HG03045 (cell line): ENCODE results near the gene TNFRSF12A.
"Not testable (repeated sequence)": the region's sequence is repeated elsewhere in the genome, so short reads cannot be mapped to it uniquely, and the experiment has no call there.

Experiments used
- ATAC-seq: cut with Tn5 transposase; IDR thresholded peaks from one replicate; pipeline ENCODE4 v1.9.1; 2021; ENCODE audit warnings: mild to moderate bottlenecking, moderate library complexity; ENCODE audit not compliant: unreplicated experiment

The TNFRSF12A gene

DNA sequence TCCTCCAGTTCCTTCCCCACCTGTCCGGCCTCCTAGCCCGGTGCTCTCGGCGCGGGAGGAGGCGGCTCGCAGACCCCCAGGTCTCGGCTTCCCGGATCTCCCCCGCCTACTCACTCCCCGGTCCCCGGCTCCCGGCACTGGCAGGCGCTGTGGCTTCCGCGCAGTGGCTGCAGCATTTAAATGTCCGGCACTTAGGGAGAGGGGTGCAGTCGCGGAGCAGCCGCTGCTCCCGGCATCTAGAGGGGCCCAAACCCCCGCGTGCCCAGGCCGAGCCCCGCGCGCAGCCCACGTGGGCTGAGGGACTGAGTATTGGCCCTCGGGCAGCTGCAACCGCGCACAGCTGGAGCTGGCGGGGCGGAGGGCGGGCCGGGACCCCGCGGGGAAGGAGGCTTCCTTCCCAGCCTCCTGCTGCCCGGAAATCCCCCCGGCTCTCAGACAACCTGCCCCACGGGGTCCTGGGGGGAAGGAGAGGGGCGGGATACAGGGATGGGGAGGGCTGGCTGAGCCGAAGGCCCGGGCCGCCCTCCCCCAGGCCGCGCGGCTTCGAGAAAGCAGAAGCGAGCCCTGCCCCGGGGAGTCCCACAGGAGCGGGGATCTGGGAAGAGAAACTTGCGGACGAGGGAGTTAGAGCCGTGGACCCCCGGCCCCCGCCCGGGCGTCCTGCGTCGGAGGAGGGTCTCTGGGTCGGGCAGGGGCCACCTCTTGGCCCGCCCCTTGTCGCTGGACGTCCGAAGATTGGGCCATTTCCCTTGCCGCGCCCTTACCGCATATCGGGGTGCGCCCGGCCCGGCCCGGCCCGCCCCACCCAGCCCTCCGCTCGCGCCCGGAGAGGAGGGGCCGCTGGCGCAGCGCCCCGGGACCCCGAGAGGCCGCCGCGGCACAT, 25.8 kb downstream of the TNFRSF12A start, which contains the start of gene MMP25:
Gene MMP25 (plus strand): TSS at position 804 of the 883 bp plus-strand sequence. CDS start 357 bp downstream, outside the sequence.
- no peak for ATAC-seq

DNA sequence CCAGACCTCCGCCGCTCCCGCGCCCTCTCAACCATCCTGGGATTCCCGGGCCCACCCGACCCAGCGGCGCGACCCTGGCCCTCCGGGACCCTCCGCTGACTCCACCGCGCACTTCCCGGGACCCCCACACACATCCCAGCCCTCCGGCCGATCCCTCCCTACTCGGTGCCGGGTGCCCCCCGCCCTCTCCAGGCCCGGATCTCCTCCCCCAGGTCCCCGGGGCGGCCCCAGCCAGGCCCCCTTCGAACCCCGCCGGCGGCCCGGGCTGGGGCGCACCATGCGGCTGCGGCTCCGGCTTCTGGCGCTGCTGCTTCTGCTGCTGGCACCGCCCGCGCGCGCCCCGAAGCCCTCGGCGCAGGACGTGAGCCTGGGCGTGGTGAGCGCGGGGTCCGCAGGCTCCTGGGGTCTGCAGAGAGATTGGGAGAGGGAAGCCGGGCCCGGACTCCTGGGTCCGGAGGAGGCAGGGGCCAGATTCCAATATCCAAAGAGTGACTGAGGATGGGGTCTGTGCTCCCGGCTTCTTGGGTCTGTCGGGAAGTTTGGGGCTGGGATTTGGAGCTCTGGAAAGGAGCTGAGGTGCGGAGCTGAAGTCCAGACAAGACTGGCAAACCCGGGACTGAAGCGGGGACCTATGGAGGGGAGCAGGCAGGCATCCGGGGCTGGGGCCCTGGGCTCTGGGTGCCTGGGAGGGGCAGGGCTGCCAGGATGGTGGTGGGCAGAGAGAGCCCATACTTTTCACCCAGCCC, 26.6 kb downstream of the TNFRSF12A start:
- no peak for ATAC-seq

GRCh38 chr16:3047387-3047720, 27.2 kb downstream of the TNFRSF12A start:
- ATAC-seq = no peak

- ATAC-seq = no peak
These were observed 29.8 kb downstream of the TNFRSF12A start for GRCh38 chr16:3049921-3050481.

GRCh38 chr16:3050487-3050886, 30.3 kb downstream of the TNFRSF12A start:
- no peak for ATAC-seq

DNA sequence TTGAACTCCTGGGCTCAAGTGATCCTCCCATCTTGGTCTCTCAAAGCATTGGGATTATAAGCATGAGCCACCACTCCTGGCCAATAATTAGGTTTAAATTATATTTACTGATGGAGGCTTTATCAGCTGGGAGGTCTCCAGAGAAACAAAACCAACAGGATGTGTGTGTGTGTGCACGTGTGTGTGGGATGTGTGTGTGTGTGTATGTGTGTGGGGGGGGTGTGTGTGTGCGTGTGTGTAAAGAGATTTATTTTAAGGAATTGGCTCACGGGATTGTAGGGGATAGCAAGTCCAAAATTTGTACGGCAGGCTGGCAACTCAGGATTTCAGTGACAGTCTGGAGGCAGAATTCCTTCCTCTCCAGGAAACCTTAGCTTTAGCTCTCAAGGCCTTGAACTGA, 30.8 kb downstream of the TNFRSF12A start:
- ATAC-seq = no peak

DNA sequence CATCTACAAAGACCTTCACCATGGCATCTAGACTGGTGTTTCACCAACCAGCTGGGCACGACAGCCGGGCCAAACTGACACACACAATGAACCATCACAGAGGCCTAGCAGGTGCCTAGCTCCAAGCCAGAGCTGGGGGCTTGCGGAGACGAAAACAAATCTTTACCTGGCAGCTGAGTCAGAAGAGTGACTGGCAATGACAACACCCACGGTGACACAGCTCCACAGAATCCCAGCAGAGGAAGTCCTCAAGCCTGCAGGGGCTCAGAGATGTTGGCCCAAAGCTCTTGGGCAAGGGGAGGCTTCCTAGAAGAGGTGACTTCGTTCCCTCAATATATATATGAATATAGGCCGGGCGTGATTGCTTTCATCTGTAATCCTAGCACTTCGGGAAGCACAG, 31.3 kb downstream of the TNFRSF12A start:
- no peak for ATAC-seq

DNA sequence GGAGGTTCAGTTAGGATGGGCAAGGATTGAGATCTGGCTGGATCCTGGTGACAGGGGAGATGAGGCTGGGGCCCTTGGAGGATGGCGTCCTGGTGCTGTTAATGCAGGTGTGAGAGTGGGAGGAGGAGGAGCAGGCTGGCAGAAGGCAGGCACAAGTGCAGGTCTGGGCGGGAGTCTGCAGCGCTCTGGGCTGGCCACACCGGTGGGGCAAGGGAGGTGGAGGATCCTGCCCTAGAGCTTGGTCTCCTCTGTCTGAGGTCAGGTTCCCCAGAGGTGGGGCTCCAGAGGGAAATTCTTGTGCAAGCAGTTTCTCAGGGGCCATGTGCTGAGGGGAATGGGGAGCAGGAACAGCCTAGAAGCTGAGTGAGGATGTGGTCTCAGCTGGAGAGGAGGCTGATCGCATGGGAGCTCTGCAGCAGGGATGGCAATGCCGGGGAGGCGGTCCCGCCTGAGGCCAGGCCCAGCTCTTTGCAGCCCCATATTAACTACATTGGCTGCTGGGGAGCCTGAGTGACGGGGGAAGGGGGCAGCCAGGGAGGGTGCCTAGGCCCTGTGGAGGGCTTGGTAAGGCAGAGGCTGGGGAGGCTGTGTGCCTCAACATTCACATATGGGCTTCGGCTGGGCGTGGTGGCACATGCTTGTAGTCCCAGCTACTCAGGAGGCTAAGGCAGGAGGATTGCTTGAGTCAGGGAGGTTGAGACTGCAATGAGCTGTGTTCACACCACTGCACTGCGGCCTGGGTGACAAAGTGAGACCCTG, 32.6 kb downstream of the TNFRSF12A start:
- ATAC-seq = not testable (repeated sequence)

GRCh38 chr16:3053330-3053710, 33.2 kb downstream of the TNFRSF12A start:
- ATAC-seq = not testable (repeated sequence)

GRCh38 chr16:3054965-3055733, 35.0 kb downstream of the TNFRSF12A start:
- no peak for ATAC-seq

DNA sequence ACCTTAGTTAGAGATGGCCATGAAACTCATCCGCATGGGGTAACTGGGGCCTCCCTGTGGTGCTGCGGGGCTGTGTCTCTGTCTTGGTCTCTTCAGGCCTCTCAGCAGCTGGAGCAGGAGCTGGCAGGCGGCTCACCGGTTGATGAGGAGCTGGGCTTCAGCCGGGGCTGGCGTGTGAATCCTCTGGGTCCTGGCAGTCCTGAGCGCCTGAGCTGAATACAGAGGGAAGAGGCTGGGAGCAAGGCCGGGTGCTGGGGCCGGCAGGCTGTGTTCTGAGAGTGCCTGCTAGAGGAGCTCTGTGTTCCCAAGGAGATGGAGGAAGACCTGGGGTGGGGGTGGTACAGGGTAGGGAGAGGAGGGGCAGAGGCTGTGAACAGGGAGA, 35.6 kb downstream of the TNFRSF12A start:
- not testable (repeated sequence) for ATAC-seq

DNA sequence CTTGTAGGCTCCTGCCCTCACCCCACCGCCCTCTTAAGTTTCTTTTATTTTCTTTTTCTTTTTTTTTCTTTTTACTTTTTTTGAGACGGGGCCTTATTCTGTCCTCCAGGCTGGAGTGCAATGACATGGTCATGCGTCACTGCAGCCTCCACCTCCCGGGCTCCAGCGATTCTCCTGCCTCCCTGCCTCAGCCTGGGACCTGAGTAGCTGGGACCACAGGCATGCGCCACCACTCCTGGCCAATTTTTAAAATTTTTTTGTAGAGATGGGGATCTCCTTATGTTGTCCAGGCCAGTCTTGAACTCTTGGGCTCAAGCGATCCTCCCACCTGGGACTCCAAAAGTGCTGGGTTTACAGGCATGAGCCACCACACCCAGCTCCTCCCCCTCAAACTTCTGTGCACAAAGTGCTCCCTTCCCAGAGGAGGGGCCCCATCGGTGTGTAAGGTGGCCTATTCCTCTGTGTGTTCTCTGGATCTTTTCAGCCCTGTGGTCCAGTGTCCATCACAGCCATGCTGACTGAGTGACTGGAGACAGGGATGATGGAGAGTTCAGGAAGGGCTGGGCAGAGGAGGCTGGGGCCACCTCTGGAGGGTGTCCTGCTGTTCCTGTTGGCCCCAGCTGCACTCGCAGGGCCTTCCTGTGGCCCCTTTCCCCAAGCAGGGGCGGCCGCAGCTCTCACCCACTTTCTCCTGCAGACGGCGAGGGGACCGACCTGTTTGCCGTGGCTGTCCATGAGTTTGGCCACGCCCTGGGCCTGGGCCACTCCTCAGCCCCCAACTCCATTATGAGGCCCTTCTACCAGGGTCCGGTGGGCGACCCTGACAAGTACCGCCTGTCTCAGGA, 36.4 kb downstream of the TNFRSF12A start:
- ATAC-seq = no peak

DNA sequence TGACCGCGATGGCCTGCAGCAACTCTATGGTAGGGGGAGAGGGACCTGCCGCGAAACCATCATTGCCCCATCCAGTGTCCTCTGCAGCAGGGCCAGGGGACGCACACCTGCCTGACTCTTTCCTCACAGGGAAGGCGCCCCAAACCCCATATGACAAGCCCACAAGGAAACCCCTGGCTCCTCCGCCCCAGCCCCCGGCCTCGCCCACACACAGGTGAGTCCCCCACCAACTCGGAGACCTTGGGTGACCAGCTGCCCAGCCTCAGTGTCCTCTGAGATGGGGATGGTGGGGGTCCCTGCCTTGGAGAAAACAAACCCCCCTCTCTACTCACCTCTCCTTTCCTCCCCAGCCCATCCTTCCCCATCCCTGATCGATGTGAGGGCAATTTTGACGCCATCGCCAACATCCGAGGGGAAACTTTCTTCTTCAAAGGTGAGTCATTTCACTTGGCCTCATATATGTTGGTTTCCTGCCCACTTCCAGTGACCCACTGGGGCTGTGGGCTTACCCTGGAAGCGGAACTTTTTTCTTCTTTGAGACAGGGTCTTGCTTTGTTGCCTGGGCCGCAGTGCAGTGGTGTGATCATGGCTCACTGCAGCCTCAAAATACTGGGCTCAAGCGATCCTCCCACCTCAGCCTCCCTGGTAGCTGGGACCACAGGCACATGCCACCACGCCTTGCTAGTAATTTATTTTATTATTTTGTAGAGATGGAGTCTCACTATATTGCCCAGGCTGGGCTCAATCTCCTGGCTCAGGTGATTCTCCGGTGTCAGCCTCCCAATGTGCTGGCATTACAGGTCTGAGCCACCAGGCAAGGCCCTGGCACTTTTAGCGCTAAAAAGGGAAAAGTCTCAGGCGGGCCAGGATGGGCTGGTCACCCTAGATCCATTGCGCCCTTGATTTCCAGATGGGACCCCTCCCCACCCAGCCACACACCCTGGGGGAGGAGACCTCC, 37.3 kb downstream of the TNFRSF12A start:
- ATAC-seq = no peak

- ATAC-seq = peak; percentile 8
These were observed 38.2 kb downstream of the TNFRSF12A start for GRCh38 chr16:3058139-3059030.

DNA sequence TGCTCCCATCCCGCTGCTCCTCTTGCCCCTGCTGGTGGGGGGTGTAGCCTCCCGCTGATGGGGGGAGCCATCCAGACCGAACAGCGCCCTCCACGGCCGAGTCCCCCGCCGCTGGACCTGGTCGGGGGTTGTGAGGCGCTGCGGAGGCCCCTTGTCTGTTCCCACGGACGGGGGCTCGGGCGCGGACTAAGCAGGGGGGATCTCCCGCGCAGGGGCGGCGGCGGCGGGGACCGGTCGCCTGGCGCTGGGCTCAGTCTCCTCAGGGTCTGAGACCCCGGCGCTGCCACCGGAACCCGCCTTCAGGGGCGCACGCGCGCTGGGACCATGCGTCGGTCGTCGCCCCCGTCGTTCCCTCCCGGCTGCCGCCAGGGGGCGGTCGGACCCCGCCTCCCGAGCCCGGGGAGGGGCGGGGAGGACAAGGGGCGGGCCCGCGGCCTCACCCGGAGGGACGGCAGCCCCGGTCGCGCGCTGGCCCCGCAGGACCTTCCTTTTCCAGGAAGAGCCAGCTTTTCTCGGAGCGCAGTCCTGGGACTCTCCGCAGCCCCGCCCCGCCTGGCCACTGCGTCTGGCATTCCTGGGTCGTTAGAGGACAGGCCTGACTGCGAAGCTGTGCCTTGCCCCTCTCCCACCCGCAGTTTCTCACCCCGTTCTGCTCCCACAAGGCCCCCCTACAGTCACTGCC, 39.0 kb downstream of the TNFRSF12A start:
- ATAC-seq = peak; percentile 58

DNA sequence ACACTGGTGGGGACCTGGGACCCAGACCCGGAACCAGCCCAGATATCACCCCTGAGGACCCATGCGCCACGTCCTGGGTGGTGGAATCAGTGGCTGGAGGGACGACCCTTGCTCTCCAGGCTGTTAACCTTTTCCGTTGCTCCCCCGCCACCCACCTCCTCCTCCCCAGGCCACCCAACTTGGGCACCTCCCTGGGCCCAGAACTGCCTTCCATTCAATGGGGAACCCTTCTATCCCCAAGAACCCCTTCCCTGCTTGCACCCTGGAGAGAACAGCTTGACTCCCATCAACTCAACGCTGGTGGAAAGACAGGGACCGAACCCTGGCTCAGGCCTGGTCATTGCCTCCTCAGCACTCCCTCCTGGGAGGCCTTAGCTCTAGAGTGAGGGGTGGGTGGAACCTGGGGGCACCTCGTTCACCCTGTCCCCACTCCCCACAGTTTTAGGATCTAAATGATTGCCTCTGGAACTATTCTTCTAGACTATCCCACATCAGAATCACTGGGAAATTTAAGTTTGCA, 39.6 kb downstream of the TNFRSF12A start:
- ATAC-seq = no peak
